ENCODE results near the gene UPB1. TPM values are rescaled to one million over a fixed set of nuclear protein-coding genes. Genes with fewer than 3 reads are reported as not detected.
"Not testable (repeated sequence)": the region's sequence is repeated elsewhere in the genome, so short reads cannot be mapped to it uniquely, and the experiment has no call there.

The UPB1 gene
- total RNA-seq, 1 experiment from 2014 or later, result 0.11 TPM

GRCh38 chr22:24485608-24486007 is 9.5 kb upstream of the UPB1 start:
- Histone ChIP-seq H3K27ac (ENCODE audit: low read depth, low read length, poor library complexity, severe bottlenecking) (no peak overlapping the region), H3K4me3 (ENCODE audit: low read depth, low read length, poor library complexity, severe bottlenecking) (no peak overlapping the region), H3K36me3 (ENCODE audit: insufficient read depth, low read length, poor library complexity, severe bottlenecking) (no peaks in the 10 kb centered on the region), H3K4me1 (ENCODE audit: insufficient read depth, low read length, poor library complexity, severe bottlenecking) (peaks cover 49% of the 10 kb centered on the region), H3K9me3 (ENCODE audit: low read depth, low read length, poor library complexity, severe bottlenecking) (no peaks in the 10 kb centered on the region), H3K27me3 (replicated peaks; ENCODE audit: insufficient read depth, low read depth, low read length, poor library complexity) (no peaks in the 10 kb centered on the region)
- ChIA-PET POLR2A (ENCODE audit: low non-redundant PET) (no interaction called here), CTCF (interaction anchor here (1.3 kb wide), 1 partner anchor 62 kb away, joined by 7 read pairs; no protein-coding TSS in a partner anchor)
- peak; percentile 43 for DNase-seq (ENCODE audit: low spot score)
- no TSS peak for BruUV-seq (replicated peaks)
- intact Hi-C loops (cut with micrococcal nuclease; ENCODE audit: unreplicated experiment), result loop anchor here (5.0 kb wide), 1 partner anchor 58 kb away; the partner anchor contains the start of gene ADORA2A
- TF ChIP-seq CTCF (conservative IDR thresholded peaks at IDR 0.05; ENCODE audit: low read depth, low read length) (peak; percentile 55), EZH2 (IDR thresholded peaks at IDR 0.05; ENCODE audit: borderline replicate concordance, low read depth, low read length, poor library complexity, severe bottlenecking) (no peak)

- POLR2A ChIA-PET (ENCODE audit: low non-redundant PET), result no interaction called here
- no peak overlapping the region for H3K27ac ChIP-seq (ENCODE audit: low read depth, low read length, poor library complexity, severe bottlenecking)
- intact Hi-C loops (cut with micrococcal nuclease; ENCODE audit: unreplicated experiment), result loop anchor here (5.0 kb wide), 1 partner anchor 59 kb away; the partner anchor contains the start of gene ADORA2A
- H3K4me1 ChIP-seq (ENCODE audit: insufficient read depth, low read length, poor library complexity, severe bottlenecking), result peaks cover 40% of the 10 kb centered on the region
- H3K4me3 ChIP-seq (ENCODE audit: low read depth, low read length, poor library complexity, severe bottlenecking), result no peak overlapping the region
- CTCF ChIA-PET, result interaction anchor here (0.6 to 1.3 kb wide), 2 partner anchors 9 to 63 kb away, joined by 7 to 12 read pairs; no protein-coding TSS in a partner anchor
- no peaks in the 10 kb centered on the region for H3K9me3 ChIP-seq (ENCODE audit: low read depth, low read length, poor library complexity, severe bottlenecking)
- BruUV-seq (replicated peaks), result no TSS peak
- TF ChIP-seq EZH2 (IDR thresholded peaks at IDR 0.05; ENCODE audit: borderline replicate concordance, low read depth, low read length, poor library complexity, severe bottlenecking), result no peak
- TF ChIP-seq CTCF (conservative IDR thresholded peaks at IDR 0.05; ENCODE audit: low read depth, low read length), result no peak
- H3K36me3 ChIP-seq (ENCODE audit: insufficient read depth, low read length, poor library complexity, severe bottlenecking), result no peaks in the 10 kb centered on the region
- DNase-seq (ENCODE audit: low spot score), result peak; percentile 46
- no peaks in the 10 kb centered on the region for H3K27me3 ChIP-seq (replicated peaks; ENCODE audit: insufficient read depth, low read depth, low read length, poor library complexity)
Observed at GRCh38 chr22:24486501-24486921, 8.6 kb upstream of the UPB1 start.

GRCh38 chr22:24489011-24489410 is 6.1 kb upstream of the UPB1 start:
- H3K36me3 ChIP-seq (ENCODE audit: insufficient read depth, low read length, poor library complexity, severe bottlenecking), result no peaks in the 10 kb centered on the region
- intact Hi-C loops (cut with micrococcal nuclease; ENCODE audit: unreplicated experiment), result loop anchor here (5.0 kb wide), 1 partner anchor 62 kb away; the partner anchor contains the start of gene ADORA2A
- no peaks in the 10 kb centered on the region for H3K9me3 ChIP-seq (ENCODE audit: low read depth, low read length, poor library complexity, severe bottlenecking)
- H3K4me3 ChIP-seq (ENCODE audit: low read depth, low read length, poor library complexity, severe bottlenecking), result no peak overlapping the region
- ChIA-PET CTCF (no interaction called here), POLR2A (ENCODE audit: low non-redundant PET) (no interaction called here)
- peaks cover 16% of the 10 kb centered on the region for H3K4me1 ChIP-seq (ENCODE audit: insufficient read depth, low read length, poor library complexity, severe bottlenecking)
- H3K27me3 ChIP-seq (replicated peaks; ENCODE audit: insufficient read depth, low read depth, low read length, poor library complexity), result no peaks in the 10 kb centered on the region
- H3K27ac ChIP-seq (ENCODE audit: low read depth, low read length, poor library complexity, severe bottlenecking), result no peak overlapping the region
- DNase-seq (ENCODE audit: low spot score), result no peak
- TF ChIP-seq EZH2 (IDR thresholded peaks at IDR 0.05; ENCODE audit: borderline replicate concordance, low read depth, low read length, poor library complexity, severe bottlenecking), result no peak
- no peak for TF ChIP-seq CTCF (conservative IDR thresholded peaks at IDR 0.05; ENCODE audit: low read depth, low read length)
- no TSS peak for BruUV-seq (replicated peaks)

GRCh38 chr22:24489434-24489833 is 5.7 kb upstream of the UPB1 start:
- POLR2A ChIA-PET (ENCODE audit: low non-redundant PET); H3K27ac ChIP-seq (ENCODE audit: low read depth, low read length, poor library complexity, severe bottlenecking); H3K4me3 ChIP-seq (ENCODE audit: low read depth, low read length, poor library complexity, severe bottlenecking); H3K27me3 ChIP-seq (replicated peaks; ENCODE audit: insufficient read depth, low read depth, low read length, poor library complexity); DNase-seq (ENCODE audit: low spot score); H3K36me3 ChIP-seq (ENCODE audit: insufficient read depth, low read length, poor library complexity, severe bottlenecking); CTCF ChIA-PET; BruUV-seq (replicated peaks); H3K9me3 ChIP-seq (ENCODE audit: low read depth, low read length, poor library complexity, severe bottlenecking): not testable (repeated sequence)
- peaks cover 13% of the 10 kb centered on the region for H3K4me1 ChIP-seq (ENCODE audit: insufficient read depth, low read length, poor library complexity, severe bottlenecking)
- intact Hi-C loops (cut with micrococcal nuclease; ENCODE audit: unreplicated experiment), result loop anchor here (5.0 kb wide), 1 partner anchor 62 kb away; the partner anchor contains the start of gene ADORA2A

All from A673 (cell line).